Measurements from ENCODE around the gene IRF7.

IRF7 gene

DNA sequence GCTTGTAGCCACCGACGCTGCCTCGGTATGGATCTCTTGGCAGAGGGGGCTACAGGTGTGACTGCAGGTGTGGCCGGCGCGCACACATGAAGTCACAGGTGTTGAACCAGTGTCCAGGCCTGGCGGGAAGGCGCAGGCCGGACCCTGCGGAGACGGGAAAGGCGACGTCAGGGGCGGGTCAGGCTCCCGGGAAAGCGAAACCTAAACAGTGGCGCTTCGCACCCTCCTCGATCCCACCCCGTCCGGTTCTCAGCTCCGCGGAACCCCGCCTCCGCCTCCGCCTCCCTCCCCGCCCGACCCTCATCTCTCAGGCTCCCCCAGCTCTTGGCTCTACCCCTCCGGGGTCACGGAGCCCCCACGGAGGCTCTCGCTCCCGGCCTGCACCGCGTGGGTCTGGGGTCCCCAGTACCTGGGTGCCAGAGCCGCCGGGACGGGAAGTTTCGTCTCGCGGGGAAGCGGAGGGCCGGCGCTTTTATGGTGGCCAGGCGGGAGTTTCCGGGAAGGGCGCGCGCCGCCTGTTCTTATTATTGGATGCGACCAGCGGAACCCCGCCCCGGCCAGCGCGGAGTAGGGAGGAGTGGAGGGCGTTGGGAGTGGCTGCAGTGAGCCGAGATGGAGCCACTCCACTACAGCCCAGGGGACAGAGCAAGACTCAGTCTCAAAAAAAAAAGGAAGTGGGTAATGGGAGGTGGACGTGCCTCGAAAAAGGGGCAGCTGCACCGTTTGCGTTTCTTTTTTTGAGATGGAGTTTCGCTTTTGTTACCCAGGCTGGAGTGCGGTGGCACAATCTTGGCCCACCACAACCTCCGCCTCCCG lies at the start of gene IRF7:
Gene IRF7 (minus strand): TSS at position 447 of the 816 bp plus-strand sequence. CDS start 586 bp downstream, outside the sequence.
- TF ChIP-seq, protein P1, sequence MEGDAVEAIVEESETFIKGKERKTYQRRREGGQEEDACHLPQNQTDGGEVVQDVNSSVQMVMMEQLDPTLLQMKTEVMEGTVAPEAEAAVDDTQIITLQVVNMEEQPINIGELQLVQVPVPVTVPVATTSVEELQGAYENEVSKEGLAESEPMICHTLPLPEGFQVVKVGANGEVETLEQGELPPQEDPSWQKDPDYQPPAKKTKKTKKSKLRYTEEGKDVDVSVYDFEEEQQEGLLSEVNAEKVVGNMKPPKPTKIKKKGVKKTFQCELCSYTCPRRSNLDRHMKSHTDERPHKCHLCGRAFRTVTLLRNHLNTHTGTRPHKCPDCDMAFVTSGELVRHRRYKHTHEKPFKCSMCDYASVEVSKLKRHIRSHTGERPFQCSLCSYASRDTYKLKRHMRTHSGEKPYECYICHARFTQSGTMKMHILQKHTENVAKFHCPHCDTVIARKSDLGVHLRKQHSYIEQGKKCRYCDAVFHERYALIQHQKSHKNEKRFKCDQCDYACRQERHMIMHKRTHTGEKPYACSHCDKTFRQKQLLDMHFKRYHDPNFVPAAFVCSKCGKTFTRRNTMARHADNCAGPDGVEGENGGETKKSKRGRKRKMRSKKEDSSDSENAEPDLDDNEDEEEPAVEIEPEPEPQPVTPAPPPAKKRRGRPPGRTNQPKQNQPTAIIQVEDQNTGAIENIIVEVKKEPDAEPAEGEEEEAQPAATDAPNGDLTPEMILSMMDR (IDR thresholded peaks at IDR 0.05; ENCODE audit: low read depth, low read length), result no peak
- peak within 1 kb of the TSS; percentile 69 for H3K4me3 ChIP-seq (ENCODE audit: low read depth, low read length)

DNA sequence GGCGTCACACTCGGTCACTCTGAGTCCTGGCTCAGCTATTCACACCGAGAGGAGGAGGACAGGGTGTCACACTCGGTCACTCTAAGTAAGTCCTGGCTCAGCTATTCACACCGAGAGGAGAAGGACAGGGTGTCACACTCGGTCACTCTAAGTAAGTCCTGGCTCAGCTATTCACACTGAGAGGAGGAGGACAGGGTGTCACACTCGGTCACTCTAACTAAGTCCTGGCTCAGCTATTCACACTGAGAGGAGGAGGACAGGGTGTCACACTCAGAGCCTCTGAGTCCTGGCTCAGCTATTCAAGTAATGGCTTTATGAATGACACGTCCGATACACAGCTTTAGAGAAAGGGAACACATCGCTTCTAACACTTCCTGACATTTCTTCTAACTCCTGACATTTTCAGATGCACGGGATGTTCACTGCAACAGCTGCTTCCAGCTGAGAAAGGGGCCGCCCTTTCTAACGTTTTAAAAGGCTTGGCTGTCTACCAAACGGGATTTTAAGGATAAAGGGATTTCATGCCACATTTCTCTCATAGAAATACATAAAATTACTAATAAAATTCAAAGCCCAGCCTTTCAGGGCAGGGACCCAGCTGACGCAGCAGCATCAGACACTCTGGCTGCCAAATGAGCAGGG lies 49.4 kb upstream of the IRF7 start:
- no peak overlapping the region for H3K4me3 ChIP-seq (ENCODE audit: low read depth, low read length)
- TF ChIP-seq, protein P1 (IDR thresholded peaks at IDR 0.05; ENCODE audit: low read depth, low read length), result no peak

DNA sequence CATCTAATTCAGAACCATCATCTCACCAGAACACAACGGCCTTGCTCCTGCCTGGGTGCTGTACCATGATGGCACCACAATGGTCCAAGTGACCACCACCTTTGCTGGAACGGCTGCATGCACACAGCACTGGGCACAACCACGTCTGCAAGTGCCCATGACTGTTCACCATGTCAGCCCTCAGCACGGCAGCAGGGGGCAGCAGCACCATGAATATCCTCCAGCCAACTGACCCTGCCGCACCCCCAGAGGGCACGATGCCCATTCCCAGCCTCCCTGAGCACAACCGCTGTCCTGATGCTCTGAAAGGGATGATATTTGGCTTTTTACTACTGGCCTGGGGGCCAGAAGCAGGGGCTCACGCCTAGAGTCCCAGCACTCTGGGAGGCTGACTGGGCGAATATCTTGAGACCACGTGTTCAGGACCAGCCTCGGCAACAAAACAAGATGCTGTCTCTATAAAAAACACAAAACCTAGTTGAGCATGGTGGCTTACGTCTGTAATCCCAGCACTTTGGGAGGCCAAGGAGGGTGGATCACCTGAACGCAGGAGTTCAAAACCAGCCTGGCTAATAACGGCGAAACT lies 47.0 kb upstream of the IRF7 start:
- TF ChIP-seq, protein P1 (IDR thresholded peaks at IDR 0.05; ENCODE audit: low read depth, low read length), result peak; percentile 56
- no peak overlapping the region for H3K4me3 ChIP-seq (ENCODE audit: low read depth, low read length)

DNA sequence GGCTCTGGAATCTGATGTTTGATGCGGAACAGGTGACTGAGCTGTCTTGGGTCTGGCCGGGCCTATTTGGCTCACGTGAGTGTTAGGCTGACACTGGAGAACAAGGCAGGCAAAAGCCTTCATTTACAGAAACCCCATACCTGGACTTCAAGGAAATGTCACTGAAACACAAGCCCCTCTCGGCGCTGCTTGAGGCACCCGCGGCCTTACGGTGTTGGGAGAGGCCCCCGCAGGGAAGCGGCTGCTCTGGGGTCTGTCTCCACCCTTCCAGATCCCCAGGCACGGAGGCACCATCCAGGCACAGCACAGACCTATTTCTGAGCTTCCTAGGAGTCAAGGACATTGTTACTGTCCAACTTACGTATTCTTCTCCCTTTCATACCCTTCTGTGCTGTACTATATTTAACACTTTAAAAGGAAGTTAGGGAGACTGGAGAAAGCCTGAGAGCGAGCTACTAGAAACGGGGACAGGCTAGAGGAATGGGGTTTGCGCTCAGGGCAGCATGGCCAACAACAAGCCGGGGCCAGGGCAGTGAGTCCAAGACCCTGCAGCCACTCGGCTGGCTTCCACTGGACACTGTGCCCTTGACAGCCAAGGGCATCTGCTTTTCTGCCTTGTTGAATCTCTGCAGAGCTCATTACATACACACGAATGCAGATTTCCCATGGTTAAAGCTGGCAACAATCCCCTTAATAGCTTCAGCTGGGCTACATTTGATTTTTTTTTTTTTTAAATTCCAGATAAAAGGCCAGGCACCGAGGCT lies 45.1 kb upstream of the IRF7 start:
- H3K4me3 ChIP-seq (ENCODE audit: low read depth, low read length), result no peak overlapping the region
- TF ChIP-seq, protein P1 (IDR thresholded peaks at IDR 0.05; ENCODE audit: low read depth, low read length), result no peak

DNA sequence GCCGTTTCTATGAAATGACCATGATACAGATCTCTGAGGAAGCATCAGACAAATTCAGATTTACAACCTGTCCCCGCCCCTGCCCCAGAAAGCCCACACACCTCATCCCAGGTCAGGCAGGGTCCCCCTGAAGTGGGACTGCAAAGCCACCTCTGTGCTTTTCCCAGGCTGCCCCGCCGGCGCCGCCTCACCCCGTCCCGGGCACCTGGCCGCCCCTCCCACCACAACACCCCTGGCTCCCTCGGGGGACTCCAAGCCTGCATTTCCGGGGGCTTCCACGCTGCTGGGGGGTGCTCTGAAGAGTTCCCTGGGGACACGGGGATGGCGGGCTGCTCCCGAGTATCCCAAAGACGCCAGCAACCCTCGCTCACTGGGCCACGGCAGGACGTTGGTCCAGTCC lies 44.5 kb upstream of the IRF7 start:
- TF ChIP-seq, protein P1 (IDR thresholded peaks at IDR 0.05; ENCODE audit: low read depth, low read length), result no peak
- H3K4me3 ChIP-seq (ENCODE audit: low read depth, low read length), result no peak overlapping the region

DNA sequence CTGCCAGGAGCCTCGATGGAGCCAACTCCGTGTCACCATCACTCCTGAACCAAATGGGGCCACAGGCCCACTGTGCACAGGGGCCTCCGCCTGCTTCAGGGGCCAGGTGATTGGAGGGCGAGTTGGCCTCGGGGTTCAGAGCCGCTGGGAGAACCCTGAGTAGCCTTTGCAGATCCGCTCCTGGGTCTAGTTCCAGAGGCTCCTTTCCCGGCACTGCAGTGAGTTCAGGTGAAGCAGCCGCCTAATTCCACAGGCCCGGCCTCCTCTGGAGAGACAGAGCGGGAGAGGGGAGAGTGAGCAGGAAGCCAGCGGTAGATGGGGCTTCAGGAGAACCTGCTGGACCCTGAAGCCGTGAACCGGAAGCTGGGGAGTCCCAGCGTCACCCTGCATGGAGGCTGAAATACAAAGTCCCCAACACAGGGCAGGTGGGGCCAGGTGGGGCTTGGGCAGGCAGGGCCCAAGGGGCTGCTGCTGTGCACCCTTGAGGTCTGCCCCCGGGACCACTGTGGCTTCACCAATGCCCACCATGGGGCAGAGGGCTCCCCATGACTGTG lies 43.9 kb upstream of the IRF7 start:
- TF ChIP-seq, protein P1 (IDR thresholded peaks at IDR 0.05; ENCODE audit: low read depth, low read length), result no peak
- no peak overlapping the region for H3K4me3 ChIP-seq (ENCODE audit: low read depth, low read length)
